SK-N-SH treated with all-trans-retinoic acid at 6 μM for 48 hours (cell line): Measurements from ENCODE around the gene PLXNA4.

Experiments
- GLIS3 ChIP-seq: fragments of 250-450 bp; sonication (Bioruptor Pico); IDR thresholded peaks from 2 replicates; pipeline ENCODE4 v1.5.0; 2020; ENCODE audit warnings: mild to moderate bottlenecking, moderate library complexity
- OSR1 ChIP-seq: fragments of 250-450 bp; sonication (Bioruptor Pico); IDR thresholded peaks from 2 replicates; pipeline ENCODE4 v1.8.0; 2022; ENCODE audit warnings: moderate library complexity, mild to moderate bottlenecking, inconsistent platforms
- RARB ChIP-seq: fragments of 250-450 bp; sonication (Bioruptor Pico); IDR thresholded peaks from 2 replicates; pipeline ENCODE4 v1.8.0; 2021; ENCODE audit warnings: mild to moderate bottlenecking, moderate library complexity
- SNAI2 ChIP-seq: fragments of 250-450 bp; sonication (Bioruptor Pico); IDR thresholded peaks from 2 replicates; pipeline ENCODE4 v1.5.0; 2020; ENCODE audit warnings: mild to moderate bottlenecking, moderate library complexity
- ZC3H10 ChIP-seq: fragments of 250-450 bp; sonication (Bioruptor Pico); IDR thresholded peaks from 2 replicates; pipeline ENCODE4 v1.5.1; 2021; ENCODE audit warnings: mild to moderate bottlenecking, moderate library complexity
- ZFP3 ChIP-seq: fragments of 250-450 bp; sonication (Bioruptor Pico); IDR thresholded peaks from 2 replicates; pipeline ENCODE4 v1.5.0; 2020; ENCODE audit warnings: mild to moderate bottlenecking, moderate library complexity
- ZNF8 ChIP-seq: fragments of 450-650 bp; formaldehyde crosslinking; IDR thresholded peaks from 2 replicates; pipeline ENCODE4 v1.5.0; 2020; ENCODE audit warnings: mild to moderate bottlenecking, moderate library complexity
- TF ChIP-seq, protein P1 (sequence below): fragments of 250-450 bp; sonication (Bioruptor Pico); IDR thresholded peaks from 2 replicates; pipeline ENCODE4 v1.8.0; 2021; ENCODE audit warnings: low read depth, mild to moderate bottlenecking, moderate library complexity, borderline replicate concordance
- TF ChIP-seq, protein P2 (sequence below): fragments of 250-450 bp; sonication (Bioruptor Pico); IDR thresholded peaks from 2 replicates; pipeline ENCODE4 v1.8.0; 2020; ENCODE audit warnings: mild to moderate bottlenecking, moderate library complexity, borderline replicate concordance
- TF ChIP-seq, protein P3 (sequence below): fragments of 250-450 bp; sonication (Bioruptor Pico); IDR thresholded peaks from 2 replicates; pipeline ENCODE4 v1.5.1; 2021; ENCODE audit warnings: mild to moderate bottlenecking, moderate library complexity
- TF ChIP-seq, protein P4 (sequence below): fragments of 250-450 bp; sonication (Bioruptor Pico); IDR thresholded peaks from 2 replicates; pipeline ENCODE4 v1.5.1; 2020; ENCODE audit warnings: low read depth, mild to moderate bottlenecking, moderate library complexity

DNA sequence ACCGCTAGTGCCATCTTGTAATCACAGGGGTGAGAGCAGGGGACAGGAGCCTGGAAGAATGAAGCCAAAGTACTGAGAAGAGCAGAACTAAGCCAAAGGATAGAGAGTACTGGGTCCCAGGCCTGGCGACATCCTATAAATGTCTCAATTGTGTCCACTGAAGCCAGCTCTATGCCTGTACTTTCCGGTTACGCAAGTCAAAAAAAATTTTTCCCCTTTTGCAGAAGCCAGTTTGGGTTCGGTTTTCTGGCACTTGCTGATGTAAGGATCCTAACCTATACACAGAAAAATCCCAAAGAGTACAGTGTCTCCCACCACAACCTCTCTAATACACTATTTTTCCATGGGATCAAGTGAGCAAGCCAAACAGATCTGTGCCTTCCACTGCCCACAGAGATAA lies 61.1 kb downstream of the PLXNA4 start:
- TF ChIP-seq, protein P1, sequence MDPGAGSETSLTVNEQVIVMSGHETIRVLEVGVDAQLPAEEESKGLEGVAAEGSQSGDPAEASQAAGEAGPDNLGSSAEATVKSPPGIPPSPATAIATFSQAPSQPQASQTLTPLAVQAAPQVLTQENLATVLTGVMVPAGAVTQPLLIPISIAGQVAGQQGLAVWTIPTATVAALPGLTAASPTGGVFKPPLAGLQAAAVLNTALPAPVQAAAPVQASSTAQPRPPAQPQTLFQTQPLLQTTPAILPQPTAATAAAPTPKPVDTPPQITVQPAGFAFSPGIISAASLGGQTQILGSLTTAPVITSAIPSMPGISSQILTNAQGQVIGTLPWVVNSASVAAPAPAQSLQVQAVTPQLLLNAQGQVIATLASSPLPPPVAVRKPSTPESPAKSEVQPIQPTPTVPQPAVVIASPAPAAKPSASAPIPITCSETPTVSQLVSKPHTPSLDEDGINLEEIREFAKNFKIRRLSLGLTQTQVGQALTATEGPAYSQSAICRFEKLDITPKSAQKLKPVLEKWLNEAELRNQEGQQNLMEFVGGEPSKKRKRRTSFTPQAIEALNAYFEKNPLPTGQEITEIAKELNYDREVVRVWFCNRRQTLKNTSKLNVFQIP (CRISPR knock-in tag), result no peak
- TF ChIP-seq RARB (CRISPR knock-in tag), result no peak
- TF ChIP-seq, protein P2, sequence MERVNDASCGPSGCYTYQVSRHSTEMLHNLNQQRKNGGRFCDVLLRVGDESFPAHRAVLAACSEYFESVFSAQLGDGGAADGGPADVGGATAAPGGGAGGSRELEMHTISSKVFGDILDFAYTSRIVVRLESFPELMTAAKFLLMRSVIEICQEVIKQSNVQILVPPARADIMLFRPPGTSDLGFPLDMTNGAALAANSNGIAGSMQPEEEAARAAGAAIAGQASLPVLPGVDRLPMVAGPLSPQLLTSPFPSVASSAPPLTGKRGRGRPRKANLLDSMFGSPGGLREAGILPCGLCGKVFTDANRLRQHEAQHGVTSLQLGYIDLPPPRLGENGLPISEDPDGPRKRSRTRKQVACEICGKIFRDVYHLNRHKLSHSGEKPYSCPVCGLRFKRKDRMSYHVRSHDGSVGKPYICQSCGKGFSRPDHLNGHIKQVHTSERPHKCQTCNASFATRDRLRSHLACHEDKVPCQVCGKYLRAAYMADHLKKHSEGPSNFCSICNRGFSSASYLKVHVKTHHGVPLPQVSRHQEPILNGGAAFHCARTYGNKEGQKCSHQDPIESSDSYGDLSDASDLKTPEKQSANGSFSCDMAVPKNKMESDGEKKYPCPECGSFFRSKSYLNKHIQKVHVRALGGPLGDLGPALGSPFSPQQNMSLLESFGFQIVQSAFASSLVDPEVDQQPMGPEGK (CRISPR knock-in tag), result no peak
- no peak for TF ChIP-seq ZC3H10 (CRISPR knock-in tag)
- TF ChIP-seq SNAI2, result no peak
- no peak for TF ChIP-seq OSR1
- TF ChIP-seq GLIS3, result no peak
- no peak for TF ChIP-seq ZFP3 (CRISPR knock-in tag)
- TF ChIP-seq, protein P3, sequence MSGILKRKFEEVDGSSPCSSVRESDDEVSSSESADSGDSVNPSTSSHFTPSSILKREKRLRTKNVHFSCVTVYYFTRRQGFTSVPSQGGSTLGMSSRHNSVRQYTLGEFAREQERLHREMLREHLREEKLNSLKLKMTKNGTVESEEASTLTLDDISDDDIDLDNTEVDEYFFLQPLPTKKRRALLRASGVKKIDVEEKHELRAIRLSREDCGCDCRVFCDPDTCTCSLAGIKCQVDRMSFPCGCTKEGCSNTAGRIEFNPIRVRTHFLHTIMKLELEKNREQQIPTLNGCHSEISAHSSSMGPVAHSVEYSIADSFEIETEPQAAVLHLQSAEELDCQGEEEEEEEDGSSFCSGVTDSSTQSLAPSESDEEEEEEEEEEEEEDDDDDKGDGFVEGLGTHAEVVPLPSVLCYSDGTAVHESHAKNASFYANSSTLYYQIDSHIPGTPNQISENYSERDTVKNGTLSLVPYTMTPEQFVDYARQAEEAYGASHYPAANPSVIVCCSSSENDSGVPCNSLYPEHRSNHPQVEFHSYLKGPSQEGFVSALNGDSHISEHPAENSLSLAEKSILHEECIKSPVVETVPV (CRISPR knock-in tag), result no peak
- TF ChIP-seq ZNF8 (CRISPR knock-in tag), result no peak
- TF ChIP-seq, protein P4, sequence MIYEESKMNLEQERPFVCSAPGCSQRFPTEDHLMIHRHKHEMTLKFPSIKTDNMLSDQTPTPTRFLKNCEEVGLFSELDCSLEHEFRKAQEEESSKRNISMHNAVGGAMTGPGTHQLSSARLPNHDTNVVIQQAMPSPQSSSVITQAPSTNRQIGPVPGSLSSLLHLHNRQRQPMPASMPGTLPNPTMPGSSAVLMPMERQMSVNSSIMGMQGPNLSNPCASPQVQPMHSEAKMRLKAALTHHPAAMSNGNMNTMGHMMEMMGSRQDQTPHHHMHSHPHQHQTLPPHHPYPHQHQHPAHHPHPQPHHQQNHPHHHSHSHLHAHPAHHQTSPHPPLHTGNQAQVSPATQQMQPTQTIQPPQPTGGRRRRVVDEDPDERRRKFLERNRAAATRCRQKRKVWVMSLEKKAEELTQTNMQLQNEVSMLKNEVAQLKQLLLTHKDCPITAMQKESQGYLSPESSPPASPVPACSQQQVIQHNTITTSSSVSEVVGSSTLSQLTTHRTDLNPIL, result no peak
